Measurements from ENCODE around the gene MAML2. TPM values are rescaled to one million over a fixed set of nuclear protein-coding genes. Genes with fewer than 3 reads are reported as not detected.

The MAML2 gene
- total and polyA plus RNA-seq, 9 of the 15 experiments (the other 6 are each of a cell fraction or from before 2014, with no cell fraction given): 0.79 to 6.8 (median 4.8) TPM

- TF ChIP-seq E2F8 (IDR thresholded peaks at IDR 0.05; ENCODE audit: low read depth, partially characterized antibody) (no peak), ZNF282 (CRISPR knock-in tag; IDR thresholded peaks at IDR 0.05) (no peak), MEF2A (IDR thresholded peaks at IDR 0.05; ENCODE audit: control insufficient read depth, low read depth, low read length) (no peak), PHTF2 (CRISPR knock-in tag; IDR thresholded peaks at IDR 0.05) (no peak), TOE1 (IDR thresholded peaks at IDR 0.05; ENCODE audit: borderline replicate concordance) (no peak), TOE1 (CRISPR knock-in tag; IDR thresholded peaks at IDR 0.05; ENCODE audit: borderline replicate concordance, low read depth) (no peak), KLF6 (CRISPR knock-in tag; IDR thresholded peaks at IDR 0.05; ENCODE audit: borderline replicate concordance) (no peak), TFE3 (CRISPR knock-in tag; IDR thresholded peaks at IDR 0.05) (no peak), ELF1 (tag; IDR thresholded peaks at IDR 0.05) (no peak), ZBTB40 (IDR thresholded peaks at IDR 0.05) (0 out of 2 replicates have a peak, but pooled peaks have one; percentile 56), ZBTB40 (CRISPR knock-in tag; IDR thresholded peaks at IDR 0.05) (no peak), ZNF780A (CRISPR knock-in tag; IDR thresholded peaks at IDR 0.05) (no peak), HDAC2 (IDR thresholded peaks at IDR 0.05) (0 out of 2 replicates have a peak, but pooled peaks have one; percentile 21)
Observed at GRCh38 chr11:96328395-96329010, 14.5 kb downstream of the MAML2 start (continued).

All from K562 (cell line).